Activated CD4-positive, alpha-beta T cell treated with anti-CD3 and anti-CD28 coated beads, Interleukin-2, amount 10 ng/mL, durations not matched to agents 24 days and 14 days (primary cell): ENCODE data around the gene MUC20. TPM values are rescaled to one million over a fixed set of nuclear protein-coding genes. Genes with fewer than 3 reads are reported as not detected.
"Not testable (repeated sequence)": the region's sequence is repeated elsewhere in the genome, so short reads cannot be mapped to it uniquely, and the experiment has no call there.

ENCODE experiments used
- DNase-seq: peaks from one replicate; pipeline ENCODE4 v3.0.0; 2022
- H3K27ac Mint-ChIP-seq: one replicate; pipeline ENCODE4 v1.8.0; 2022; ENCODE audit warnings: mild to moderate bottlenecking, mixed read lengths
- H3K27me3 Mint-ChIP-seq: one replicate; pipeline ENCODE4 v1.8.0; 2022; ENCODE audit warnings: mixed read lengths
- H3K36me3 Mint-ChIP-seq: one replicate; pipeline ENCODE4 v1.8.0; 2022; ENCODE audit warnings: low read depth, mild to moderate bottlenecking, mixed read lengths
- H3K4me1 Mint-ChIP-seq: one replicate; pipeline ENCODE4 v1.8.0; 2021; ENCODE audit warnings: mixed read lengths
- H3K4me3 Mint-ChIP-seq: one replicate; pipeline ENCODE4 v1.8.0; 2022; ENCODE audit warnings: mild to moderate bottlenecking, moderate library complexity, mixed read lengths
- H3K9me3 Mint-ChIP-seq: one replicate; pipeline ENCODE4 v1.8.0; 2021; ENCODE audit warnings: mixed read lengths
- intact Hi-C: fragments of 100-400 bp; cut with micrococcal nuclease; formaldehyde crosslinking; loops from one replicate; pipeline ENCODE4 v1.15.1; 2023
- total RNA-seq: library from RNA; stranded (reverse); gene quantifications from 2 replicates; pipeline ENCODE4 v1.2.3, GENCODE V29; 2022

MUC20 gene
- total RNA-seq, 1 donor from 2014 or later = 2.9 TPM

DNA sequence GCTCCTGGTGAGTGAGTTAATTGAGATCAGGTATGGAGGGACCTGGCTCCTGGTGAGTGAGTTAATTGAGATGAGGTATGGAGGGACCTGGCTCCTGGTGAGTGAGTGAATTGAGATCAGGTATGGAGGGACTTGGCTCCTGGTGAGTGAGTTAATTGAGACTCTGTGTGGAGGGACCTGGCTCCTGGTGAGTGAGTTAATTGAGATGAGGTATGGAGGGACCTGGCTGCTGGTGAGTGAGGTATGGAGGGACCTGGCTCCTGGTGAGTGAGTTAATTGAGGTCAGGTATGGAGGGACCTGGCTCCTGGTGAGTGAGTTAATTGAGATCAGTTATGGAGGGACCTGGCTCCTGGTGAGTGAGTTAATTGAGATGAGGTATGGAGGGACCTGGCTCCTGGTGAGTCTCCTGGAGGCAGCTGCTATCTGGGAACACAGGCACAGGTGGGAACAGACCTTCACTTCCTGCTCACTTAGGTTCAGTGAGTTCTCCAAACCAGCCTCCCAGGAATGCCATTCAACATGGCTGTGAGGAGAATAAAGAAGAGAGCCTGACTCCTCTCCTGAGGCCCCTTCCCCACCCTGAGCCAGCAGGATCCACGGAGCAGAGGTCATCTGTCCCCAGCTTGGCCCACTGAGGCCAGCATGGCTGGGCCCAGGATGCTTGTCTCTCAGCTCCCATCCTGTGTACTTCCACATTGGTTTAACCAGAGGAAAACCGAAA, 9.5 kb upstream of the MUC20 start:
- H3K9me3 Mint-ChIP-seq, H3K27me3 Mint-ChIP-seq, intact Hi-C loops, DNase-seq, H3K4me1 Mint-ChIP-seq, H3K27ac Mint-ChIP-seq, H3K4me3 Mint-ChIP-seq: not testable (repeated sequence)
- peaks cover 33% of the 10 kb centered on the region for H3K36me3 Mint-ChIP-seq

GRCh38 chr3:195711813-195712534, 8.8 kb upstream of the MUC20 start:
- H3K36me3 Mint-ChIP-seq = peaks cover 34% of the 10 kb centered on the region
- H3K27ac Mint-ChIP-seq = no peak overlapping the region
- intact Hi-C loops = no loop called here
- peak; percentile 67 for DNase-seq
- no peaks in the 10 kb centered on the region for H3K27me3 Mint-ChIP-seq
- peaks cover 5% of the 10 kb centered on the region for H3K4me1 Mint-ChIP-seq
- no peaks in the 10 kb centered on the region for H3K9me3 Mint-ChIP-seq
- no peak overlapping the region for H3K4me3 Mint-ChIP-seq

GRCh38 chr3:195712535-195712910, 8.3 kb upstream of the MUC20 start:
- DNase-seq, H3K27me3 Mint-ChIP-seq, H3K27ac Mint-ChIP-seq, H3K9me3 Mint-ChIP-seq, H3K4me3 Mint-ChIP-seq, intact Hi-C loops, H3K4me1 Mint-ChIP-seq: not testable (repeated sequence)
- H3K36me3 Mint-ChIP-seq = peaks cover 34% of the 10 kb centered on the region

GRCh38 chr3:195713150-195713549, 7.6 kb upstream of the MUC20 start:
- H3K9me3 Mint-ChIP-seq, DNase-seq, H3K4me1 Mint-ChIP-seq, intact Hi-C loops, H3K27ac Mint-ChIP-seq, H3K4me3 Mint-ChIP-seq, H3K27me3 Mint-ChIP-seq: not testable (repeated sequence)
- peaks cover 34% of the 10 kb centered on the region for H3K36me3 Mint-ChIP-seq

GRCh38 chr3:195714380-195715011, 6.3 kb upstream of the MUC20 start:
- Mint-ChIP-seq H3K4me3 (no peak overlapping the region), H3K36me3 (peaks cover 22% of the 10 kb centered on the region), H3K27ac (no peak overlapping the region), H3K27me3 (peaks cover 3% of the 10 kb centered on the region), H3K9me3 (no peaks in the 10 kb centered on the region), H3K4me1 (peaks cover 5% of the 10 kb centered on the region)
- DNase-seq = no peak
- intact Hi-C loops = no loop called here

- H3K4me1 Mint-ChIP-seq = peaks cover 5% of the 10 kb centered on the region
- H3K4me3 Mint-ChIP-seq = no peak overlapping the region
- no peaks in the 10 kb centered on the region for H3K9me3 Mint-ChIP-seq
- H3K27ac Mint-ChIP-seq = no peak overlapping the region
- H3K36me3 Mint-ChIP-seq = peaks cover 17% of the 10 kb centered on the region
- peaks cover 3% of the 10 kb centered on the region for H3K27me3 Mint-ChIP-seq
- intact Hi-C loops = no loop called here
- no peak for DNase-seq
These were observed 5.6 kb upstream of the MUC20 start for GRCh38 chr3:195715134-195715533.

DNA sequence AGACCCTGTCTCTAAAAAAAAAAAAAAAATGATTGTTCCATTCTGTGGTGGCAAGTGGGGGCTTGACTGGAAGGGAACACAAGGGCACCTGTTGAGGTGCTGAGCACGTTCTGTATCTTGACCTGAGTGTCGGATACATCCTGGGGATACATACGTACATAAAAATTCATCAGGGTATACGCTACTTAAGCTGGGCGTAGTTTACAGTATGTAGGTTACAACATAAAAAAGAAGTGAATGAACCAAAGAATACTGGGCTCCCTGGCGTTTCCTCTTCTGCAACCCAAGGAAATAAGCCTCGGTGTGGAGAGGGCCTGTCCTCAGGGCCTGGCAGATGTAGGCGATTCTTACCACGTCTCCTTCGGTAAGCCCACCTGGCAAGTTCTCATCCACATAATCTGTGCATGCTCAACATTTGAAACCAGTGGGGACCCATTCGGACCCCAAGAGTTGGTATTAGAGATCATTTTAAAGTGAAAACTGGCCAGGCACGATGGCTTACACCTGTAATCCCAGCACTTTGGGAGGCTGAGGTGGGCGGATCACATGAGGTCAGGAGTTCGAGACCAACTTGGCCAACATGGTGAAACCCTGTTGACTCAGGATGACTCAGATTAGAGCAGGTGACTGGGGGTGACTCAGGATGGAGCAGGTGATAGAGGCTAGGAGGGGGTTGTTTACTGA, 5.1 kb upstream of the MUC20 start:
- intact Hi-C loops = no loop called here
- H3K4me3 Mint-ChIP-seq = no peak overlapping the region
- H3K27me3 Mint-ChIP-seq = peaks cover 3% of the 10 kb centered on the region
- no peaks in the 10 kb centered on the region for H3K9me3 Mint-ChIP-seq
- H3K27ac Mint-ChIP-seq = peak overlapping the region; percentile 1
- H3K36me3 Mint-ChIP-seq = peaks cover 13% of the 10 kb centered on the region
- H3K4me1 Mint-ChIP-seq = peaks cover 5% of the 10 kb centered on the region
- DNase-seq = peak; percentile 70

DNA sequence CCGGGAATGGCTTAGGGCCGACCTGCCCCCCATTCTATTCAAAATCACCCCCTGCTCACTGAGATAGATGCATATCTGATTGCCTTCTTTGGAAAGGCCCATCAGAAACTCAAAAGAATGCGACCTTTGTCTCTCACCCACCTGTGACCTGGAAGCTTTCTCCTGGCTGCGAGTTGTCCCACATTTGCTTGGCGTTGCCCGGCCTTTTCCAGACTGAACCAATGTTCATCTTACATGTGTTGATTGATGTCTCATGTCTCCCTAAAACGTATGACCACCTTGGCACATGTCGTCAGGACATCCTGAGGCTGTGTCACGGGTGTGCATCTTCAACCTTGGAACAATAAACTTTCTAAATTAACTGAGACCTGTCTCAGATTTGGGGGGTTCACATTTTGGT, 3.4 kb upstream of the MUC20 start:
- peaks cover 5% of the 10 kb centered on the region for H3K4me1 Mint-ChIP-seq
- H3K27me3 Mint-ChIP-seq = peaks cover 3% of the 10 kb centered on the region
- H3K9me3 Mint-ChIP-seq = no peaks in the 10 kb centered on the region
- H3K36me3 Mint-ChIP-seq = peaks cover 13% of the 10 kb centered on the region
- no peak overlapping the region for H3K27ac Mint-ChIP-seq
- intact Hi-C loops = no loop called here
- no peak overlapping the region for H3K4me3 Mint-ChIP-seq
- DNase-seq = no peak

GRCh38 chr3:195717852-195718476, 2.8 kb upstream of the MUC20 start:
- no peak overlapping the region for H3K27ac Mint-ChIP-seq
- DNase-seq = no peak
- peaks cover 13% of the 10 kb centered on the region for H3K36me3 Mint-ChIP-seq
- no peaks in the 10 kb centered on the region for H3K9me3 Mint-ChIP-seq
- peaks cover 3% of the 10 kb centered on the region for H3K27me3 Mint-ChIP-seq
- intact Hi-C loops = no loop called here
- no peak overlapping the region for H3K4me3 Mint-ChIP-seq
- H3K4me1 Mint-ChIP-seq = peaks cover 5% of the 10 kb centered on the region

- H3K36me3 Mint-ChIP-seq = peaks cover 13% of the 10 kb centered on the region
These were observed 2.2 kb upstream of the MUC20 start for GRCh38 chr3:195718477-195718984.

DNA sequence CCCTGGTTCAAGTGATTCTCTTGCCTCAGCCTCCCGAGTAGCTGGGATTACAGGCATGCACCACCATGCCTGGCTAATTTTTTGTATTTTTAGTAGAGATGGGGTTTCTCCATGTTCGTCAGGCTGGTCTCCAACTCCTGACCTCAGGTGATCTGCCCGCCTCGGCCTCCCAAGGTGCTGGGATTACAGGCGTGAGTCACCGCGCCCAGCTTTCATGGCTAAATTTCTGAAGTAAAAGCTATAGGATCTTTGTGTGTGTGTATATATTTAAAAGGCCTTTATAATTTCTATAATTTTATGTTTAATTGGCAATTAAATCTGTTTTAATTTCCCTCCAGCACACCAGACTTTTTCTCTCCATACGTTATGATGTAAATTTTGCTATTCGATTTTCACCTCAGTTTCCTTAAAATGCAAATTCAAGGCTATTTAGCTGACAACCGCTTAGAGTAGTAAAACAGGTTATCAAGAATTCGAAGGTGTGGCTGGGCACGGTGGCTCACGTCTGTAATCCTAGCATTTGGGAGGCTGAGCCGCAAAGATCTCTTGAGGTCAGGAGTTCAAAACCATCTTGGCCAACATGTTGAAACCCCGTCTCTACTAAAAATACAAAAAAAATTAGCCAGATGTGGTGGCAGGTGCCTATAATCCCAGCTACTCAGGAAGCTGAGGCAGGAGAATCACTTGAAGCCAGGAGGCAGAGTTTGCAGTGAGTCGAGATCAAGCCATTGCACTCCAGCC, 1.1 kb upstream of the MUC20 start:
- not testable (repeated sequence) for DNase-seq, H3K9me3 Mint-ChIP-seq, H3K27ac Mint-ChIP-seq, H3K27me3 Mint-ChIP-seq, H3K4me1 Mint-ChIP-seq, H3K36me3 Mint-ChIP-seq, H3K4me3 Mint-ChIP-seq
- intact Hi-C loops = loop anchor here (2.0 kb wide), 1 partner anchor 105 kb away; no protein-coding TSS in a partner anchor

More at GRCh38 chr3:195718477-195718984, 2.2 kb upstream of the MUC20 start:
- Mint-ChIP-seq H3K4me3 (no peak overlapping the region), H3K4me1 (peaks cover 5% of the 10 kb centered on the region), H3K27me3 (peaks cover 3% of the 10 kb centered on the region), H3K9me3 (no peaks in the 10 kb centered on the region), H3K27ac (peak overlapping the region; percentile 12)
- no peak for DNase-seq
- intact Hi-C loops = no loop called here

- H3K4me1 Mint-ChIP-seq, H3K36me3 Mint-ChIP-seq, H3K9me3 Mint-ChIP-seq, H3K27ac Mint-ChIP-seq, DNase-seq, H3K4me3 Mint-ChIP-seq, H3K27me3 Mint-ChIP-seq, intact Hi-C loops: not testable (repeated sequence)
These were observed 1.6 kb downstream of the MUC20 start for GRCh38 chr3:195722139-195722995.
